Keratinocyte (primary cell): ENCODE results near the gene SLC6A8. TPM values are rescaled to one million over a fixed set of nuclear protein-coding genes. Genes with fewer than 3 reads are reported as not detected.
"Not testable (repeated sequence)": the region's sequence is repeated elsewhere in the genome, so short reads cannot be mapped to it uniquely, and the experiment has no call there.

ENCODE experiments used
- DNase-seq: peaks from one replicate; pipeline ENCODE4 v3.0.0-alpha.2; 2011; ENCODE audit warnings: low read depth, missing footprints, low spot score
- FAIRE-seq: peaks from 2 replicates; lab custom pipeline; 2011; peaks lifted over from hg19 to GRCh38; lab: Jason Lieb, UNC
- H2AFZ ChIP-seq: 2 replicates; pipeline ENCODE4 v1.6.0; 2012; ENCODE audit warnings: low read length, control low read depth, inconsistent platforms; ENCODE audit not compliant: control insufficient read depth
- H3K27ac ChIP-seq: 2 replicates; pipeline ENCODE4 v1.5.1; 2011; ENCODE audit warnings: low read length; ENCODE audit not compliant: control insufficient read depth, insufficient read depth
- H3K27me3 ChIP-seq: 3 replicates; pipeline ENCODE4 v1.6.0; 2011; ENCODE audit warnings: low read length; ENCODE audit not compliant: control insufficient read depth, insufficient read depth; ENCODE audit errors: extremely low read depth
- H3K36me3 ChIP-seq, 2 experiments: 2 replicates in 1 of 2; 3 replicates in 1 of 2; pipeline ENCODE4 v1.5.1; 2011; ENCODE audit warnings: low read length in 2 of 2, mild to moderate bottlenecking in 1 of 2; ENCODE audit not compliant: control insufficient read depth in 2 of 2, insufficient read depth in 2 of 2; ENCODE audit errors: extremely low read depth in 1 of 2
- H3K4me1 ChIP-seq: 3 replicates; pipeline ENCODE4 v1.5.1; 2011; ENCODE audit warnings: low read length; ENCODE audit not compliant: control insufficient read depth, insufficient read depth; ENCODE audit errors: extremely low read depth
- H3K4me2 ChIP-seq: 3 replicates; pipeline ENCODE4 v1.6.0; 2011; ENCODE audit warnings: low read depth, low read length; ENCODE audit not compliant: control insufficient read depth, insufficient read depth; ENCODE audit errors: extremely low read depth
- H3K4me3 ChIP-seq, 3 experiments: fragments of 200-600 bp in 1 of 3; sonication (generic) in 1 of 3; 2 replicates in 2 of 3; 3 replicates in 1 of 3; pipeline ENCODE4 v1.5.1; 2011 to 2016; ENCODE audit warnings: low read length in 3 of 3, mild to moderate bottlenecking in 3 of 3, control low read depth in 2 of 3, inconsistent platforms in 1 of 3, low read depth in 1 of 3, mixed read lengths in 1 of 3, mixed run types in 1 of 3, moderate library complexity in 1 of 3; ENCODE audit not compliant: control insufficient read depth in 2 of 3, insufficient read depth in 2 of 3; ENCODE audit errors: extremely low read depth in 1 of 3
- H3K79me2 ChIP-seq: 2 replicates; pipeline ENCODE4 v1.6.0; 2012; ENCODE audit warnings: low read length; ENCODE audit not compliant: control insufficient read depth, insufficient read depth
- H3K9ac ChIP-seq: 3 replicates; pipeline ENCODE4 v1.6.0; 2011; ENCODE audit warnings: low read length; ENCODE audit not compliant: control insufficient read depth, insufficient read depth; ENCODE audit errors: extremely low read depth
- H3K9me1 ChIP-seq: 3 replicates; pipeline ENCODE4 v1.6.0; 2011; ENCODE audit warnings: low read length; ENCODE audit not compliant: control insufficient read depth, insufficient read depth; ENCODE audit errors: extremely low read depth
- H3K9me3 ChIP-seq: 2 replicates; pipeline ENCODE4 v1.5.1; 2012; ENCODE audit warnings: low read depth, low read length; ENCODE audit not compliant: control insufficient read depth
- H4K20me1 ChIP-seq: 3 replicates; pipeline ENCODE4 v1.6.0; 2011; ENCODE audit warnings: low read length; ENCODE audit not compliant: control insufficient read depth, insufficient read depth; ENCODE audit errors: extremely low read depth
- EZH2 ChIP-seq: IDR thresholded peaks from one replicate; pipeline ENCODE4 v1.6.1; 2012; ENCODE audit warnings: inconsistent platforms, mild to moderate bottlenecking, low read length, moderate library complexity
- dilution Hi-C: fragments of 300-500 bp; cut with MboI; formaldehyde crosslinking; loops from one replicate; pipeline ENCODE4 v1.7.0; 2020; ENCODE audit warnings: low sequenced_read_pairs; ENCODE audit not compliant: extremely low pct_ligation_motif_present
- polyA plus RNA-seq, 5 experiments: library from polyadenylated mRNA; depleted of rRNA in 3 of 5; stranded (reverse) in 3 of 5; stranded (forward) in 1 of 5; unstranded in 1 of 5; fragments of >200 nt; gene quantifications; 1 replicate in 1 of 5; 2 replicates in 3 of 5; 3 replicates in 1 of 5; pipeline versions ENCODE4 v1.2.1 to v1.2.3, GENCODE V29; 2011 to 2012; ENCODE audit warnings: missing spikeins in 2 of 5, low read depth in 1 of 5, low replicate concordance in 1 of 5
- TF ChIP-seq, protein P1 (sequence below), 3 experiments: IDR thresholded peaks in 1 of 3; conservative IDR thresholded peaks in 1 of 3; optimal IDR thresholded peaks in 1 of 3; 2 replicates in 2 of 3; 3 replicates in 1 of 3; pipeline versions ENCODE3 to v1.5.1; 2011; ENCODE audit warnings: low read length in 3 of 3, mild to moderate bottlenecking in 3 of 3, moderate library complexity in 2 of 3, control low read depth in 1 of 3, inconsistent platforms in 1 of 3; ENCODE audit not compliant: insufficient read depth in 2 of 3; ENCODE audit errors: extremely low read depth in 1 of 3

SLC6A8 gene
- polyA plus RNA-seq, 1 donor (not counting 4 experiments of a cell fraction or from before 2014, with no cell fraction given), result 33.6 TPM

DNA sequence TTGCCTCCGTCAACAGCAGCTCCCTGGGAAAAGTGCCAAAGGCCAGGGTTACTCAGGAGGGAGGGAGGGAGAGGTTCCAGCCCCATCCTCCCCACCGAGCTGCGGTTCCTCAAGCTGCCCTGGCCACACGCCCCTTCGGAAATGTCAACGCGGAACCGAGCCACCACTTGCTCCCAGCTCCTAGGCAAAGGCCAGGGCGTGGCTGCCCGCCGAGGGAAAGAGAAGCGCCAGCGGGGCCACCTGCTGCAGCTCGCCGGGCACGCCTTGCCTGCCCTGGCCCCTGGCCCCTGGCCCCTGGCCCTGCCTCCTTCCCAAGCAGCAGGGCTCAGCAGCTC is 15.3 kb downstream of the SLC6A8 start:
- peaks cover 5% of the 10 kb centered on the region for H3K79me2 ChIP-seq
- H3K27ac ChIP-seq, result no peak overlapping the region
- H3K9ac ChIP-seq, result no peak overlapping the region
- peaks cover 0 to 9% of the 10 kb centered on the region in 2 experiments for H3K36me3 ChIP-seq
- H3K4me1 ChIP-seq, result peaks cover 32% of the 10 kb centered on the region
- dilution Hi-C loops, result no loop called here
- H4K20me1 ChIP-seq, result no peaks in the 10 kb centered on the region
- no peak overlapping the region for H2AFZ ChIP-seq
- TF ChIP-seq, protein P1, sequence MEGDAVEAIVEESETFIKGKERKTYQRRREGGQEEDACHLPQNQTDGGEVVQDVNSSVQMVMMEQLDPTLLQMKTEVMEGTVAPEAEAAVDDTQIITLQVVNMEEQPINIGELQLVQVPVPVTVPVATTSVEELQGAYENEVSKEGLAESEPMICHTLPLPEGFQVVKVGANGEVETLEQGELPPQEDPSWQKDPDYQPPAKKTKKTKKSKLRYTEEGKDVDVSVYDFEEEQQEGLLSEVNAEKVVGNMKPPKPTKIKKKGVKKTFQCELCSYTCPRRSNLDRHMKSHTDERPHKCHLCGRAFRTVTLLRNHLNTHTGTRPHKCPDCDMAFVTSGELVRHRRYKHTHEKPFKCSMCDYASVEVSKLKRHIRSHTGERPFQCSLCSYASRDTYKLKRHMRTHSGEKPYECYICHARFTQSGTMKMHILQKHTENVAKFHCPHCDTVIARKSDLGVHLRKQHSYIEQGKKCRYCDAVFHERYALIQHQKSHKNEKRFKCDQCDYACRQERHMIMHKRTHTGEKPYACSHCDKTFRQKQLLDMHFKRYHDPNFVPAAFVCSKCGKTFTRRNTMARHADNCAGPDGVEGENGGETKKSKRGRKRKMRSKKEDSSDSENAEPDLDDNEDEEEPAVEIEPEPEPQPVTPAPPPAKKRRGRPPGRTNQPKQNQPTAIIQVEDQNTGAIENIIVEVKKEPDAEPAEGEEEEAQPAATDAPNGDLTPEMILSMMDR (optimal IDR thresholded peaks at IDR 0.05 in 1 of 3, IDR thresholded peaks at IDR 0.05 in 1 of 3, conservative IDR thresholded peaks at IDR 0.05 in 1 of 3; ENCODE audit: extremely low read depth in 1 of 3, insufficient read depth in 2 of 3, low read length in 3 of 3), result no peak
- no peaks in the 10 kb centered on the region for H3K27me3 ChIP-seq
- FAIRE-seq, result no peak
- no peak overlapping the region for H3K4me2 ChIP-seq
- H3K9me3 ChIP-seq, result no peaks in the 10 kb centered on the region
- DNase-seq, result no peak
- H3K9me1 ChIP-seq, result no peaks in the 10 kb centered on the region
- H3K4me3 ChIP-seq, result no peak overlapping the region

DNA sequence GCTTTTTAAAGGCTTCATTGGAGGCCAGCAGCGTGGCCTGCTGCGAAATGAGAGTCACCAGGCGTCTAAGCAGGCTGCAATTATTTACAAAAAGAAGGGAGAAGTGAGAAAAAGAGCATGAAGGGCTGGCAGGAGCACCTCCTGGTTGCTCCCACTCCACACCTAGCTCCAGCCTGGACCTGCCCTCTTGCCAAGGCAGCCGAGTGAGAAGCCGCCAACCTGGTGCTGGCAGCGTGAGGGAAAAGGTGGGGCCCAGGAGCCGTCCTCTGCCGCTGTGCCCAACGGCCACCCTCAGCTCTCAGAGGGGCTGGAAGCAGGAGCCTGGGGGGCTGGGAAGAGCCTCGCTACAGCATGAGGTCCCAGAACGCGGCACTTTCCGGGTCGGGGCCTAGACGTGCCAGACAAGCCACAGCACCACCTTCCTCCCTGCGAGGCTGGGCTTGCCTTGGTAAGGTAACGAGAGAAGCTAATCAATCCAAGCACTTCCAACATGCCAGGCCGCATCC is 16.3 kb downstream of the SLC6A8 start:
- H3K36me3 ChIP-seq, result peaks cover 0 to 9% of the 10 kb centered on the region in 2 experiments
- no peaks in the 10 kb centered on the region for H3K9me3 ChIP-seq
- dilution Hi-C loops, result no loop called here
- no peak overlapping the region for H3K4me2 ChIP-seq
- TF ChIP-seq, protein P1 (optimal IDR thresholded peaks at IDR 0.05 in 1 of 3, IDR thresholded peaks at IDR 0.05 in 1 of 3, conservative IDR thresholded peaks at IDR 0.05 in 1 of 3; ENCODE audit: extremely low read depth in 1 of 3, insufficient read depth in 2 of 3, low read length in 3 of 3), result no peak
- TF ChIP-seq EZH2, result no peak
- no peaks in the 10 kb centered on the region for H4K20me1 ChIP-seq
- H3K4me1 ChIP-seq, result peaks cover 40% of the 10 kb centered on the region
- no peak overlapping the region for H2AFZ ChIP-seq
- DNase-seq (no peak), FAIRE-seq (no peak)
- no peak overlapping the region for H3K27ac ChIP-seq
- H3K9me1 ChIP-seq, result no peaks in the 10 kb centered on the region
- H3K79me2 ChIP-seq, result peaks cover 5% of the 10 kb centered on the region
- no peak overlapping the region for H3K4me3 ChIP-seq
- no peak overlapping the region for H3K9ac ChIP-seq
- H3K27me3 ChIP-seq, result no peaks in the 10 kb centered on the region

DNA sequence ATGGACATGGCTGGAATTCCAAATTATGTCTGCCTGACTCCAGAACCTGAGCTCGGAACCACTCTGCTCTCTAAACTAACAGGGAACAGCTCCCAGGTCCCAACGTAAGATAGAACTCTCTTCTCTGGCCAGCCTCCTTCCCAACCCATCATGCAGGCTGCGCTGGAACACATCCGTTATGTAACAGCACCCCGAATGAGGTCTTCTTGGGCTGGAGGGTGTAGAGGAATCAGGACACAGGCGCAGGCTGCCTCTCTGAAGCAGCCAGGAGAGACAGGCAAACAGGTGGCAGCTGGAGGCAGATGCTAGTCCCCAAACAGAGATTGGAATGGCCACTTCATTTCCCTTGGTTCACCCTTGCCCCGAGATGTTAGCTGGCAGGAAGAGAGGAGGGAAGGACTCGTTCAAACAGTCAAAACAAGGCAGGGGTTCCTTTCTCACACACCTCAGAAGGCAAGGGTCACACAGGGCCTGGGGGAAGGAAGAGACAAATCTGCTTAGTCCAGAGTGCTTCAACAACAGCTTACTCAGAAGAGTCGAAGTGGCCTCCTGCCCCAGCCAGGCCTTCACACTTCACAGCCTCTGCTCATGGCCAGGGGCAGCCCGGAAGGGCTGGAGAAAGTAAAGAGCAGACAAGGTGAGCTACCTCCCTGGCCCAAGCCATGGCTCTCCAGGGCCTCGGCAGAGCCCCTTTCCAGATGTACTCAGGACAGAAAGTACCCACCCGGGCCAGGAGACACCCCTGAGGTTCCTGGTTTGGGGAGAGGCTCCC is 17.1 kb downstream of the SLC6A8 start:
- H3K4me3 ChIP-seq, DNase-seq, FAIRE-seq, H3K79me2 ChIP-seq, dilution Hi-C loops, H3K9me3 ChIP-seq, H3K36me3 ChIP-seq, H3K9me1 ChIP-seq, H3K4me2 ChIP-seq, H4K20me1 ChIP-seq, H2AFZ ChIP-seq, H3K27me3 ChIP-seq: not testable (repeated sequence)
- Histone ChIP-seq H3K27ac (peak overlapping the region; percentile 31), H3K4me1 (peaks cover 47% of the 10 kb centered on the region), H3K9ac (peak overlapping the region; percentile 15)
